OCI-LY7 (cell line): Measurements from ENCODE around the gene PLA2G4A. TPM values are rescaled to one million over a fixed set of nuclear protein-coding genes. Genes with fewer than 3 reads are reported as not detected.

ENCODE experiments used
- BruUV-seq: library from RNA; stranded (reverse); fragments of 400-500 nt; replicated peaks from 2 replicates; lab custom pipeline; 2021; lab: Mats Ljungman, UMichigan
- CTCF ChIA-PET: fragments of 300-600 bp; sonication (Branson Sonifier 250); formaldehyde crosslinking; loops from one replicate; lab custom pipeline; 2022; ENCODE audit warnings: antibody characterized with exemption; ENCODE audit not compliant: unreplicated experiment; lab: Charles Lee
- POLR2A ChIA-PET: fragments of 300-600 bp; sonication (Branson Sonifier 250); formaldehyde crosslinking; loops from one replicate; lab custom pipeline; 2022; ENCODE audit warnings: antibody characterized with exemption; lab: Charles Lee
- DNase-seq: peaks from one replicate; pipeline ENCODE4 v3.0.0-alpha.2; 2015; ENCODE audit warnings: low spot score
- H2AFZ ChIP-seq: fragments of 200-600 bp; sonication (generic), shearing (Covaris generic); 2 replicates; pipeline ENCODE4 v1.6.1; 2014; ENCODE audit warnings: mild to moderate bottlenecking, antibody characterized with exemption, low read length, moderate library complexity
- H3K27ac ChIP-seq: fragments of 200-600 bp; sonication (generic); 2 replicates; pipeline ENCODE4 v1.5.1; 2014; ENCODE audit warnings: mixed run types, low read depth, mild to moderate bottlenecking, moderate library complexity, low read length, inconsistent platforms; ENCODE audit not compliant: poor library complexity, severe bottlenecking
- H3K36me3 ChIP-seq: fragments of 200-600 bp; sonication (generic); 2 replicates; pipeline ENCODE4 v1.6.1; 2014; ENCODE audit warnings: mild to moderate bottlenecking, antibody characterized with exemption, low read length, moderate library complexity, mixed read lengths; ENCODE audit not compliant: insufficient read depth
- H3K4me1 ChIP-seq: fragments of 200-600 bp; sonication (generic); 2 replicates; pipeline ENCODE4 v1.5.1; 2014; ENCODE audit warnings: mild to moderate bottlenecking, low read length; ENCODE audit not compliant: insufficient read depth, poor library complexity, severe bottlenecking
- H3K4me2 ChIP-seq: fragments of 200-600 bp; sonication (generic); 2 replicates; pipeline ENCODE4 v1.6.1; 2014; ENCODE audit warnings: mild to moderate bottlenecking, low read length
- H3K4me3 ChIP-seq: fragments of 200-600 bp; sonication (generic); 2 replicates; pipeline ENCODE4 v1.5.1; 2014; ENCODE audit warnings: mild to moderate bottlenecking, low read depth, low read length; ENCODE audit not compliant: poor library complexity, severe bottlenecking
- H3K79me2 ChIP-seq: fragments of 200-600 bp; sonication (generic); 2 replicates; pipeline ENCODE4 v1.6.1; 2016; ENCODE audit warnings: low read depth, mild to moderate bottlenecking, low read length, moderate library complexity, mixed read lengths; ENCODE audit not compliant: insufficient read depth
- H3K9me2 ChIP-seq: fragments of 200-600 bp; sonication (generic); 2 replicates; pipeline ENCODE4 v1.6.1; 2016; ENCODE audit warnings: mild to moderate bottlenecking, low read length, mixed read lengths; ENCODE audit not compliant: insufficient read depth
- H3K9me3 ChIP-seq: fragments of 200-600 bp; sonication (generic); 2 replicates; pipeline ENCODE4 v1.6.1; 2014; ENCODE audit warnings: mild to moderate bottlenecking, mixed run types, low read length, mixed read lengths
- H4K20me1 ChIP-seq: fragments of 200-600 bp; sonication (generic); 2 replicates; pipeline ENCODE4 v1.6.1; 2014; ENCODE audit warnings: mild to moderate bottlenecking, antibody characterized with exemption, low read length, moderate library complexity, mixed read lengths; ENCODE audit not compliant: insufficient read depth
- EZH2phosphoT487 ChIP-seq: fragments of 200-600 bp; sonication (generic); IDR thresholded peaks from 2 replicates; pipeline ENCODE4 v1.6.1; 2018; ENCODE audit warnings: low read depth, borderline replicate concordance, mild to moderate bottlenecking, mixed run types, antibody characterized with exemption, low read length, moderate library complexity, mixed read lengths
- intact Hi-C: fragments of 100-400 bp; cut with micrococcal nuclease; formaldehyde crosslinking; loops from one replicate; pipeline ENCODE4 v1.10.0; 2022; ENCODE audit not compliant: unreplicated experiment
- total RNA-seq, 2 experiments: library from RNA; depleted of rRNA in 1 of 2; stranded (reverse); fragments of >200 nt in 1 of 2; shearing (Covaris generic) in 1 of 2; gene quantifications; 2 replicates each; pipeline ENCODE4 v1.2.3, GENCODE V29; 2014 to 2022
- TF ChIP-seq, protein P1 (sequence below): fragments of 200-600 bp; sonication (generic); conservative IDR thresholded peaks from 2 replicates; pipeline ENCODE4 v1.5.1; 2014; ENCODE audit warnings: mild to moderate bottlenecking, antibody characterized with exemption, low read length, moderate library complexity, mixed read lengths

The PLA2G4A gene
- total RNA-seq, 2 experiments from 2014 or later: not detected

DNA sequence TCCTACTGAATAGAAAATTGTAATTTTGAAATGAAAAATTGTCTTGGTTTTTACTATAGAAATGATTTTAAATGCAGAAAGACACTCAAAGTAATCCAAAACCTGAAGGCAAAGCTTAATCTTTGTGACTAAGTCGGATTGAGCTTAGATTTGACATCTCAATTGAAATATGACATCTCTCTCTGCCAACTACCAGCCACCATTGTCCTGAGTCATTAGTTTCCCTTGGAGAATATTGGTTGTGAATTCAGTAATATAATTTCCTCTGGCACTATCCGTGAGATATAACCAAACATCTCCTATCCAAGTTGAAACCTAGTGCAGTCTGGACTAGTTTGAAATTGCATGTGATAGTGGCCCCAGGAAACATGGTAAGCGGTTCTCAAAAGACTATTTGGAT lies 37.1 kb downstream of the PLA2G4A start:
- H3K9me3 ChIP-seq: no peaks in the 10 kb centered on the region
- H3K79me2 ChIP-seq: no peaks in the 10 kb centered on the region
- BruUV-seq: no TSS peak
- no peaks in the 10 kb centered on the region for H3K36me3 ChIP-seq
- H3K27ac ChIP-seq: no peak overlapping the region
- no peaks in the 10 kb centered on the region for H3K9me2 ChIP-seq
- H3K4me2 ChIP-seq: no peak overlapping the region
- H2AFZ ChIP-seq: no peak overlapping the region
- TF ChIP-seq, protein P1, sequence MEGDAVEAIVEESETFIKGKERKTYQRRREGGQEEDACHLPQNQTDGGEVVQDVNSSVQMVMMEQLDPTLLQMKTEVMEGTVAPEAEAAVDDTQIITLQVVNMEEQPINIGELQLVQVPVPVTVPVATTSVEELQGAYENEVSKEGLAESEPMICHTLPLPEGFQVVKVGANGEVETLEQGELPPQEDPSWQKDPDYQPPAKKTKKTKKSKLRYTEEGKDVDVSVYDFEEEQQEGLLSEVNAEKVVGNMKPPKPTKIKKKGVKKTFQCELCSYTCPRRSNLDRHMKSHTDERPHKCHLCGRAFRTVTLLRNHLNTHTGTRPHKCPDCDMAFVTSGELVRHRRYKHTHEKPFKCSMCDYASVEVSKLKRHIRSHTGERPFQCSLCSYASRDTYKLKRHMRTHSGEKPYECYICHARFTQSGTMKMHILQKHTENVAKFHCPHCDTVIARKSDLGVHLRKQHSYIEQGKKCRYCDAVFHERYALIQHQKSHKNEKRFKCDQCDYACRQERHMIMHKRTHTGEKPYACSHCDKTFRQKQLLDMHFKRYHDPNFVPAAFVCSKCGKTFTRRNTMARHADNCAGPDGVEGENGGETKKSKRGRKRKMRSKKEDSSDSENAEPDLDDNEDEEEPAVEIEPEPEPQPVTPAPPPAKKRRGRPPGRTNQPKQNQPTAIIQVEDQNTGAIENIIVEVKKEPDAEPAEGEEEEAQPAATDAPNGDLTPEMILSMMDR: no peak
- TF ChIP-seq EZH2phosphoT487: no peak
- H4K20me1 ChIP-seq: no peaks in the 10 kb centered on the region
- ChIA-PET CTCF (no interaction called here), POLR2A (no interaction called here)
- H3K4me3 ChIP-seq: no peak overlapping the region
- DNase-seq: no peak
- no peaks in the 10 kb centered on the region for H3K4me1 ChIP-seq
- intact Hi-C loops: no loop called here

- no peaks in the 10 kb centered on the region for H3K79me2 ChIP-seq
- no peaks in the 10 kb centered on the region for H4K20me1 ChIP-seq
- no peak for TF ChIP-seq EZH2phosphoT487
- TF ChIP-seq, protein P1: no peak
- CTCF ChIA-PET: no interaction called here
- H3K9me2 ChIP-seq: no peaks in the 10 kb centered on the region
- POLR2A ChIA-PET: interaction anchor here (0.5 kb wide), 1 partner anchor 24 kb away, joined by 4 read pairs; no protein-coding TSS in a partner anchor
- intact Hi-C loops: no loop called here
- H3K4me3 ChIP-seq: no peak overlapping the region
- BruUV-seq: no TSS peak
- no peak overlapping the region for H2AFZ ChIP-seq
- H3K4me2 ChIP-seq: no peak overlapping the region
- no peaks in the 10 kb centered on the region for H3K4me1 ChIP-seq
- no peak overlapping the region for H3K27ac ChIP-seq
- H3K36me3 ChIP-seq: no peaks in the 10 kb centered on the region
- H3K9me3 ChIP-seq: no peaks in the 10 kb centered on the region
- no peak for DNase-seq
Measured at GRCh38 chr1:186869526-186870228, 40.9 kb downstream of the PLA2G4A start.

DNA sequence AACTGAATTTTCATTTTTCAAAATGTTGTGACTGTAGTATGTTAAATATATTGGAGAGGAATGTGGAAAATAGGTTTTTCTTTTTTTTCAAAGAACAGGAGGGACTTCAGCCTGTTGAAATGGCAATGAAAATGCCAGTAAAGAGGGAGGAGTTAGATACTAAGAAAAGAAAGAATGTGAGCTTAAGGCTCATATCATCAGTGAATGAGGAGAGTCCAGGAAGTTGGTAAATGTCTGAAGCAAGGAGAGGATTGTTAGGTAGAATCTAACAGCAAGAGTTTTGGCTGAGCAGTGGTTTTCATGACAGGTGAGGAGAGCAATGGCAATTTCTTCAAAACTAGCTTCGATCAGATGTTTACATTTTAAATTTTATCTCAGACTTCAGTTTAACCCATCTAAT lies 43.0 kb downstream of the PLA2G4A start:
- Histone ChIP-seq H3K79me2 (no peaks in the 10 kb centered on the region), H3K9me2 (no peaks in the 10 kb centered on the region), H3K4me3 (no peak overlapping the region), H3K27ac (no peak overlapping the region), H2AFZ (no peak overlapping the region), H3K4me2 (no peak overlapping the region), H3K4me1 (no peaks in the 10 kb centered on the region), H3K9me3 (no peaks in the 10 kb centered on the region), H3K36me3 (no peaks in the 10 kb centered on the region), H4K20me1 (no peaks in the 10 kb centered on the region)
- TF ChIP-seq, protein P1: no peak
- no peak for TF ChIP-seq EZH2phosphoT487
- no peak for DNase-seq
- POLR2A ChIA-PET: interaction anchor here (0.6 to 1.6 kb wide), 3 partner anchors 13 to 746 kb away, joined by 3 to 5 read pairs (median 3); no protein-coding TSS in a partner anchor
- CTCF ChIA-PET: no interaction called here
- intact Hi-C loops: no loop called here
- BruUV-seq: no TSS peak
